WERI-Rb-1 (cell line): ENCODE measurements around the gene MYO1C.
A peak's percentile ranks its signal among the peaks of the same experiment; 100 is the strongest.

Experiments
- DNase-seq: peaks from one replicate; pipeline ENCODE4 v3.0.0-alpha.2; 2020
- H3K27ac ChIP-seq: fragments of 250-450 bp; sonication (Bioruptor Pico); 2 replicates; pipeline ENCODE4 v1.5.1; 2020; ENCODE audit warnings: mild to moderate bottlenecking, moderate library complexity
- H3K27me3 ChIP-seq: fragments of 250-450 bp; sonication (Bioruptor Pico); 2 replicates; pipeline ENCODE4 v1.5.1; 2021; ENCODE audit warnings: mild to moderate bottlenecking, low read depth, moderate library complexity; ENCODE audit not compliant: insufficient read depth, severe bottlenecking
- H3K36me3 ChIP-seq: fragments of 250-450 bp; sonication (Bioruptor Pico); 2 replicates; pipeline ENCODE4 v1.5.1; 2020; ENCODE audit warnings: mild to moderate bottlenecking, moderate library complexity
- H3K4me3 ChIP-seq: 2 replicates; pipeline ENCODE4 v1.5.1; 2011; ENCODE audit warnings: low read depth, mild to moderate bottlenecking, control low read depth, low read length
- H3K9me3 ChIP-seq: fragments of 250-450 bp; sonication (Bioruptor Pico); 2 replicates; pipeline ENCODE4 v1.5.1; 2021; ENCODE audit warnings: mild to moderate bottlenecking, moderate library complexity; ENCODE audit not compliant: severe bottlenecking
- TF ChIP-seq, protein P1 (sequence below): IDR thresholded peaks from 2 replicates; pipeline ENCODE4 v1.5.1; 2011; ENCODE audit warnings: low read depth, mild to moderate bottlenecking, control low read depth, inconsistent platforms, low read length

Gene MYO1C

DNA sequence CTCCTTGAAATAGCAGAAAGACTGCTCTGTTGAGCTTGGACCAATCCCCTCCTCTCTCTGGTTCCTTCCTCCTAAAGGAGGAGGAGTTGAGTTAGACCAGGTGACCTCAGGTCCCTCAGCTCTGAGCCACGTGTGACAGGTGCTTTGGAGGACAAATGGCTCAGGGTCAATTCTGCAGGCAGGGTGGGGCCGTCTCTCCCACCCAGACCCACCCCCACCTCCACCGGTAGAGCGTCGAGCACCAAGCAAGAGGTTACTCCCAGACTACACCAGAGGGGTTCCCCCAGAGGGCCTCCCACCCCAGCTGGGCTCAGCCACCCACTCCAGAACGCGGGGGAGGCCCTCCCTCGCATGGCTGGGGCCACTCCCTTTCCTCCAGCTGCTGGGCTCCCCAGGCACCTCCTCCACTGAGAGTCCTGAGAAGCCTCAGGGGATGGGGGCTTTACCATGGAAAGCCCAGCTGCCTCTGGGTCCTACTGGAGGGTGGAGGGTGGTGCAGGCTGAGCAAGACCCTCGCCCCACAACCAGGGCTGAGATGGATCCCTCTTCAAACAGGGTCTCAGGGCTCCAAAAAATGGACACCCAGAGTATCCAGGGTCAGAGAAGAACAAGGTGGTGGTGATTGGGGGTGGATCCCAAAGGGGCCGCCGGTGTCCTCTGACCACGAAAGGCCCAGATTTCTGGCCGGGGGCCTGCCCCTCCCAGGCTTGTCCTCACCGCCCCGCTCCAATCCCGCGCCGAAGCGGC, 7.6 kb downstream of the MYO1C start:
- Histone ChIP-seq H3K9me3 (peaks cover 3% of the 10 kb centered on the region), H3K36me3 (peaks cover 22% of the 10 kb centered on the region), H3K4me3 (peak overlapping the region; percentile 69), H3K27ac (peak overlapping the region; percentile 73), H3K27me3 (no peaks in the 10 kb centered on the region)
- TF ChIP-seq, protein P1, sequence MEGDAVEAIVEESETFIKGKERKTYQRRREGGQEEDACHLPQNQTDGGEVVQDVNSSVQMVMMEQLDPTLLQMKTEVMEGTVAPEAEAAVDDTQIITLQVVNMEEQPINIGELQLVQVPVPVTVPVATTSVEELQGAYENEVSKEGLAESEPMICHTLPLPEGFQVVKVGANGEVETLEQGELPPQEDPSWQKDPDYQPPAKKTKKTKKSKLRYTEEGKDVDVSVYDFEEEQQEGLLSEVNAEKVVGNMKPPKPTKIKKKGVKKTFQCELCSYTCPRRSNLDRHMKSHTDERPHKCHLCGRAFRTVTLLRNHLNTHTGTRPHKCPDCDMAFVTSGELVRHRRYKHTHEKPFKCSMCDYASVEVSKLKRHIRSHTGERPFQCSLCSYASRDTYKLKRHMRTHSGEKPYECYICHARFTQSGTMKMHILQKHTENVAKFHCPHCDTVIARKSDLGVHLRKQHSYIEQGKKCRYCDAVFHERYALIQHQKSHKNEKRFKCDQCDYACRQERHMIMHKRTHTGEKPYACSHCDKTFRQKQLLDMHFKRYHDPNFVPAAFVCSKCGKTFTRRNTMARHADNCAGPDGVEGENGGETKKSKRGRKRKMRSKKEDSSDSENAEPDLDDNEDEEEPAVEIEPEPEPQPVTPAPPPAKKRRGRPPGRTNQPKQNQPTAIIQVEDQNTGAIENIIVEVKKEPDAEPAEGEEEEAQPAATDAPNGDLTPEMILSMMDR: 0 out of 2 replicates have a peak, but pooled peaks have one; percentile 14
- DNase-seq: peak; percentile 68

DNA sequence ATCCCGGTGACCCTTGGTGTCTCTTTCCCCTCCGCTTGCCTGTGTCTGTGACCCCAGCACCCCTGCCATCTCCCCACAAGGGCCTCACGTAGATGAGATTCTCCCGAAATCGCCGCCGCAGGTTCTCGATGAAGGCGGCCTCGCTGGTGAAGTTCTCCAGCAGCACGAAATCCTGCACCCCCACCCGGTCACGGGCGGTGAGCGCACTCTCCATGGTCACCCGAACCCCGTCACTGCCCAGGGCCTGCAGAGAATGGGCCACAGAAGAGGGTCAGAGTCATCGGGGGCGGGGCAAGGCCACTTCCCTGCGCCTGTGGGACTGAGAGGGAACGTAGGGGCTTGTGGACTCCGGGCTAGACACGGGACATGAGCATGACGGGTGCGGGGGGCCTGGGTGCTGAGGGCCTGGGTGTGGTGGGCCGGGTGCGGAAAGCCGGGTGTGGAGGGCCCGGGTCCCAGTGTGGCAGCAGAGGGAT, 8.4 kb downstream of the MYO1C start:
- no peak for DNase-seq
- Histone ChIP-seq H3K9me3 (peaks cover 3% of the 10 kb centered on the region), H3K36me3 (peaks cover 22% of the 10 kb centered on the region), H3K4me3 (no peak overlapping the region), H3K27me3 (no peaks in the 10 kb centered on the region), H3K27ac (0 out of 2 replicates have a peak overlapping the region, but pooled peaks have one; percentile 31)
- TF ChIP-seq, protein P1: no peak

DNA sequence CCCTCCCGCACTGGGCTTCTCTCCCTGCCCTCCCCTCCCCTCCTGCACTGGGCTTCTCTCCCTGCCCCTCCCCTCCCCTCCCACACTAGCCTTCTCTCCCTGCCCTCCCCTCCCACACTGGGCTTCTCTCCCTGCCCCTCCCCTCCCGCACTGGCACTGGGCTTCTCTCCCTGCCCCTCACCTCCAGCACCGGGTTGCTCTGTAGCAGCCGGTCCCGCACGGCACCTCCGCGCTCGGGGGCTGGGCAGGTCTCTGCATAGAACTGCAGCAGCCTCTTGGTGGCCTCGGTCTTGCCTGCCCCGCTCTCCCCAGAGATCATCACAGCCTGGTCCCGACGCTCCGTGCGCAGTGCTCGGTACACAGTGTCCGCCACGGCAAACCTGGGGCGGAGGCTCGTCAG, 9.8 kb downstream of the MYO1C start:
- Histone ChIP-seq H3K36me3 (peaks cover 34% of the 10 kb centered on the region), H3K9me3 (peaks cover 3% of the 10 kb centered on the region)
- no peak for DNase-seq

DNA sequence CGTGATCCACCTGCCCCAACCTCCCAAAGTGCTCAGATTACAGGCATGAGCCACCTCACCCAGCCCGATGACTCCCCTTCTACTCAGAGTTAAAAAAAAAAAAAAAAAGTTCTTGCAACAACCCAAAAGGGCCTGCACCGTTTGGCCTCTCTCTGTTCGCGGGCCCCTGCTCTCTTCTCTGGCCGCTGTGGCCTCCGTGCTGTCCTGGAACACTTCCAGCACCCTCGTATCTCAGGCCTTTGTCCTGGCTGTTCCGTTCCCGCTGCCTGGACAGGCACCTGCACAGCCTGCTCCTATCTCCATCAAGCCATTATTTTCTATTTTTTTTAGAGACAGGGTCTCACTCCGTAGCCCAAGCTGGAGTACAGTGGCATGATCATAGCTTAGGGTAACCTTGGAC, 10.8 kb downstream of the MYO1C start:
- TF ChIP-seq, protein P1: no peak
- no peak for DNase-seq
- Histone ChIP-seq H3K27me3 (no peaks in the 10 kb centered on the region), H3K27ac (no peak overlapping the region), H3K4me3 (no peak overlapping the region), H3K9me3 (peaks cover 2% of the 10 kb centered on the region), H3K36me3 (peaks cover 37% of the 10 kb centered on the region)

More for the DNA sequence above, 9.8 kb downstream of the MYO1C start:
- no peak overlapping the region for H3K4me3 ChIP-seq
- TF ChIP-seq, protein P1: no peak
- no peaks in the 10 kb centered on the region for H3K27me3 ChIP-seq
- no peak overlapping the region for H3K27ac ChIP-seq

DNA sequence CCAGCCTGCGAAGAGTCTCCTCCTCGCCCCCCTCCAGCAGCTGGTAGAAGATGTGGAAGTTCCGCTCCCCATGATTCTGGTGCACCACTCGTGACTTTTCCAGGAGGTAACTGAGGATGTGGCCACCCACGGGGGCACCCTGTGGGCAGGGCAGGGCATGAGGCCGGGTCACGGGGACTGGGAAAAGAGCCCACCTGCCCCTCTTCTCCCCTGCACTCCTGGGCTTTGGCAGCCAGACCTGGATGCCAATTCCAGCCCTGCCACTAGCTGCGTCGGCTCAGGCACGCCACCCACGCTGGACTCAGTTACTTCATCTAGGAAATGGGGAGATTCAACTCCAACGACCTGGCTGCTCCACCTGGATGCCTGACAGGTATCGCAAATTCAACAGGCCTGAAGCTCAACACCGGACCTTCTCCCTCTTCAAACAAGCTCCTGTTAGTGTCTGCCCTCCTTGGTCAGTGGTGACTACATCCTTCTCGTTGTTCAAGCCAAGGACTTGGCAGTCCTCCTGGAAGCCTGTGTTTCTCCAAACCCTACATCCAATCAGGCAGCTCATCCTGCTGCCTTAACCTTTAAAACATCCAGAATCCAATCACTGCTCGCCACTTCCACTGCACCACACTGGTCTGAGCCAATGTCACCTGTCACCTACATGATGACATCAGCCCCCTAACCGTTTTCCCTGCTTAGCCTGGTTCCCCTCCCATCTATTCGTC, 11.6 kb downstream of the MYO1C start:
- no peaks in the 10 kb centered on the region for H3K9me3 ChIP-seq
- no peaks in the 10 kb centered on the region for H3K27me3 ChIP-seq
- no peak for DNase-seq
- peaks cover 42% of the 10 kb centered on the region for H3K36me3 ChIP-seq
- no peak overlapping the region for H3K27ac ChIP-seq
- H3K4me3 ChIP-seq: no peak overlapping the region
- TF ChIP-seq, protein P1: no peak
